GM12874 (cell line): ENCODE data around the gene NRL.

Experiments
- CTCF ChIP-seq: IDR thresholded peaks from 2 replicates; pipeline ENCODE4 v1.5.1; 2011; ENCODE audit warnings: low read depth, mild to moderate bottlenecking, control low read depth, low read length, moderate library complexity; ENCODE audit not compliant: insufficient read depth

Gene NRL

GRCh38 chr14:24156840-24157239, 42.1 kb upstream of the NRL start:
- no peak for TF ChIP-seq CTCF

- no peak for TF ChIP-seq CTCF
These were observed 40.4 kb upstream of the NRL start for GRCh38 chr14:24155100-24155499.

- no peak for TF ChIP-seq CTCF
These were observed 36.8 kb upstream of the NRL start for GRCh38 chr14:24151404-24152080.

GRCh38 chr14:24150993-24151392, 36.2 kb upstream of the NRL start:
- no peak for TF ChIP-seq CTCF

GRCh38 chr14:24150567-24150966, 35.8 kb upstream of the NRL start:
- TF ChIP-seq CTCF: no peak

GRCh38 chr14:24150061-24150460, 35.3 kb upstream of the NRL start:
- TF ChIP-seq CTCF: no peak

GRCh38 chr14:24149302-24149969, 34.7 kb upstream of the NRL start:
- TF ChIP-seq CTCF: no peak
